Measurements from ENCODE around the gene FMO2.
A peak's percentile ranks its signal among the peaks of the same experiment; 100 is the strongest.

The FMO2 gene

DNA sequence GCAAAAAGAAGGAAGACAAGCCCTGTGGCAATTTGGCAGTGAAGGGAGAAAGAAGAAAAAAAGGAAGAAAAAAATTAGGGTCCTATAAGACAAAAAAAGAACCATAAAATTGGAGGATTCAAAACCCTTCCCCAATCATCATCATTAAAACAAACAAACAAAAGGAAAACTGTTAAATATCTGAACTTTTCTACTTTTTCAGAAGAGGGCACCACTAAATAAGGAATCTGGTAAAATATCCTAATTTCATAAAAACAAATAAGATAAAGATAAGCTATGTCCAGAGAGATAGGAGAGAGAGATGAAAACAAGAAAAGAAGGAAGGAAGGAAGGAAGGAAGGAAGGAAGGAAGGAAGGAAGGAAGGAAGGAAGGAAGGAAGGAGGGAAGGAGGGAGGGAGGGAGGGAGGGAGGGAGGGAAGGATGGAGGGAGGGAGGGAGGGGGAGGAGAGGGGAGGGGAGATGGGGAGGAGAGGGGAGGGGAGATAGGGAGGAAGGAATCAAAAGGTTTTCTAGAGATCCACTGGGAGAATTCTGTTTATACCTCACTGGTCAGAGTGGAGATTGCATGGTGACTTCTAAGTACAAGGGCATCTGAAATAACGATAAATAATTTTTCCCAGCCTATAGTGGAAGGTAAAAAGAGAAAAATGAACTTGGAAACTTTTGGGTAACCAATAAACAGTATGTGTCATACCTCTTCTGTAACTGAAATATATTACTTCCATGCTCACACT, 10.4 kb upstream of the FMO2 start:
- DNase-seq: no peak

DNA sequence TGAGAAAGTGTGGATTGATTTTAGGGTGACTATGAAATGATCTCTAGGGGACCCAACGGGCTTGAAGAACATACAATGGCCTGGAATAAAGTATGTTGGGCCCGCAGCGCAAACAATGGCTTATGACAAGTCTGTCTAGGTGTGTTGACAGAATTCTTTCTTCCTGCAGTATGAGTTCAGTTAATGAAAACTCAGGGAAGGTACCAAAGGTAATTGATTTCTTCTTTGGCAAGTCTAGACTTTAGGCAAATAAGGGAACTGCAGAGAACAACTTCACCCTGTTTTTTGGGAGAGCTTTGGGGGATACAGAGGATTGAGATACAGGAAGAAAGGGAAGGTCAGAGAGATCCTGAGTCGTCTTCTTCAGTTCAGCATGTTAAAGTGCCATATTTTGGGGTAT, 7.8 kb upstream of the FMO2 start:
- no peak for DNase-seq

DNA sequence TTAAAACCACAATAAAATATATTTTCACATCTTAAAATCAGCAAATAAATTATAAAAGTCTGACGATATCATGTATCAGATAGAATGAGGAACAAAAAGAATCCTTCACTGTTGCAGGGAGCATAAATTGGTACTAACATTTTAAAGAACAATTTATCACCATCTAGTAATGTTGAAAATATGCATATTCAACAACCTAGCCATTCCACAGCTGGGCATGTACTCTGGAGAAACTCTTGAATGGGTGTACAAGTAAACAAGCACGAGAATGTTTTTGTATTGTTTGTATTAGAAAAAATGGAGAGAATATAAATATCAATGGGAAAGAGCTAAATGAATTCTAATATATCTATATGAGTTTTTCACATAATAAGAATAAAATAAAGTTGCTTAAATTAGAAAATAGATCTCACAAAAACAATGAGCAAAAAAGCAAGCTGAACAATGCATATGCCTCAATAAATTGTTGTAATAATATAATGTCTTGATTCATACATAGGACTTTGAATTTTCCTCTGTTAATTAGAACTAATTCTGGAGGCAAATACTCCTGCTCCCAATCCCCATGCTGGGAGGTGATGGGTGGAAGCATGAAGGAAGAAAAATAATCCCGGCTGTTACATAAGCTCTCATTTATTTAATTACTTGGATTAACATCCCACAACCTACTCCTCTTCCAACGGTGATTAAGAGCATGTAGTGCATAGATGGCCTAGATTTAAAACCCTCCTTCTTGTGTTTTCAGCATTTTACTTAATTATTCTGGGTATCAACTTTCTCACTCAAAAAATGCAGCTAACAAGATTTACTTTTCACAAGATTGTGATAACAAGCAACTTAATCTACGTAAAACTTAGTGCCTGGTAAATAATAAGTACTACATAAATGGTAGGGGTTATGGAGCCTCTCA, 5.5 kb upstream of the FMO2 start:
- peak; percentile 23 for DNase-seq

DNA sequence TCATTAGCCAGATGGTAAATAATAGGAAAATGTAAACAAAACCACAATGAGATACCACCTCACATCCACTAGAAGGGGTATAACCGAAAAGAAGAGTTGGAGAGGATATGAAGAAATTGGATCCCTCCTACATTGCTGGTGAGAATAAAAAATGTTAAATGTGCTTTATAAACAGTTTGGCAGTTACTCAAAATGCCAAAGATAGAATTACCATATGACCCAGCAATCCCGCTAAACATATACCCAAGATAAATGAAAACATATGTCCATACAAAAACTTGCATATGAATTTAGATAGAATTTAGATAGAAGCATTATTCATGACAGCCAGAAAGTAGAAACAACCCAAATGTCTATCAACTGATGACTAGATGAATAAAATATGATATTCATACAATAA, 4.4 kb upstream of the FMO2 start:
- DNase-seq: peak; percentile 78

DNA sequence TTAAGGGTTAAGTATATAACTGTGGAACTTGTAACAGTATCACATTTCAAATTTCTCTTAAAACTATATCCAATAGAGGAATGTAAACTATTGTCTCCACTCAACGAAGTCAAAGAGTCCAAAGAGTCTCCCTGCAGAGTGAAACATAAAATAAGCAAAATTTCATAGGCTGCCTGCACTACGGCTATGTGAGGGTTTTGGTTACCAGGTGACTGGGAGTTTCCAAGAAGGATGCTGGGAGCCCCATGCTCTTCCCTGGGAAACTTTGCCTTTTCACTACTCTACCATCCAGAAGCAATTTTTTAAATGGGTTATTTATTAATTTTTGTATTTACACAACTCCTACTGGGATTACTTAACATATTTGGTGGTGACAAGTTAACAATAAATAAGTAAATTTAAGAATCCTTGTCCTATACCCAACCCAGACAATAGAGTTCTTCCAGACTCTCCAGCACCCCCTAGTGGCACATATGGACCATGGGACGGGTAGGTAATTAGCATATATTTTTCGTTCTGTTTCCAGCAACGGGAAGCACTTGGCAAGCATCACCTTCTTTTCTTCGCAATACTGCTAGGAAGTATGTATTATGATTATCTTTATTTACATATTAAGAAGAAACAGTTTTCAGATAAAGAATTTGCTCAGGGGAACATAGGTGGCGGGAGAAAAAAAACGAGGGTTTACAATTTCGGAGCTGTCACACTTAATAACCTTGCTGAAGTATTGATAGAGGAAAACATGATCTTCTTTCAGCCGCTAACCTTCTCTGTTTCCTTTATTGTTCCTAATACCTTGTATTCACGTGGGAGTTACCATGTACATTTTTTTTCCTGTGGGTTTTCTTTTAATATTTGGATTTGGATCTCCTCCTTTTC, 3.5 kb downstream of the FMO2 start:
- DNase-seq: peak; percentile 66

DNA sequence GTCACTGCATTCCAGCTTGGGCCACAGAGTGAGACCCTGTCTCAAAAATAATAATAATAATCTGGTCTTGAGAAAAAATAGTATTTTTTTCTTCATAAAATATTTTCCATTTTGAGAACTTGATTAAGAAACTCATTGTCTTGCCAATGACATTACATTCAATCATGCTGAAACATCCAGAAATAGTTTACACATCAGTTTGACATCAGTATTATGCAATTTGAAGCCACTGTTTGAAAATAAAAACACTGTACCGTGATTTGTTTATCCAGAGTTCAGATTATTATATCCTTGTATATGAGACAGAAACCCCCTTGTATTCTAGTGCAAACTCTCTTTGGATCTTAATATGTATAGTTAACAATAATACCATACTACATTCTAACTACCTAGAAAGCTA, 6.9 kb downstream of the FMO2 start:
- DNase-seq: no peak

DNA sequence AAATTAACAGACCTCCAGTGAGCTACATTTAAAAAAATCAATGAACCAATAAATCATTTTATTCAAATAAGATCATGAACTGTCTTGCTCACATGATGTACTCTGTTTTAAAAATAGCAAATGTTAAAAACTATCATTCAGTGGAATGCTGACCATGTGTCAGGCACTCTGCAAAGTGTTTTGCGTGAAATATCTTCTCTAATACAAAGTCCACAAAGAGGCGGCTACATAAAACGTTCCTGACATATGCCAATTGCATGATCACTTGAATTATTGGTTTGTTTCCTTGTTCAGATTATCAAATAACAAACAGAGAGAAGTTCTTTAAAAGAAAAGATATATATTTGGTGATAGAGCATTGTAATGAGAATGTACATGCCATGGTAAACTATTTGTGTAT, 10.7 kb downstream of the FMO2 start:
- no peak for DNase-seq

DNA sequence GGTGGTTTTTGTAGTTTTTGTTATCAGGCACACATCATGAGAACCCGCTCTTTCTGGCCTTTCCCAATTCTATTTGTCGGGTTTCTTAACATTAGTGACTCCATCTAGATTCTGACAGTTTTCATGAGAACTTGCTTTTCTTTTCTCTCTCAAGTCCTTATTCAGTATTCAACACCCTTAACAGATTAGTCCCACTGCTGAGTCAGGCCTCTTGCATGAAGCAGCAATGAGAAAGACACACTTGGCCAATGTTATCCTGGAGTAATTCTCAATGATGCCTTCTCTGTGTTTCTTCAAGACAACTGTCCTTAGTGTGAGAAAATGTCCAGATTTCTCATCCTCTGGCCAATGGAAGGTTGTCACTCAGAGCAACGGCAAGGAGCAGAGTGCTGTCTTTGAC, 11.3 kb downstream of the FMO2 start:
- DNase-seq: no peak

DNA sequence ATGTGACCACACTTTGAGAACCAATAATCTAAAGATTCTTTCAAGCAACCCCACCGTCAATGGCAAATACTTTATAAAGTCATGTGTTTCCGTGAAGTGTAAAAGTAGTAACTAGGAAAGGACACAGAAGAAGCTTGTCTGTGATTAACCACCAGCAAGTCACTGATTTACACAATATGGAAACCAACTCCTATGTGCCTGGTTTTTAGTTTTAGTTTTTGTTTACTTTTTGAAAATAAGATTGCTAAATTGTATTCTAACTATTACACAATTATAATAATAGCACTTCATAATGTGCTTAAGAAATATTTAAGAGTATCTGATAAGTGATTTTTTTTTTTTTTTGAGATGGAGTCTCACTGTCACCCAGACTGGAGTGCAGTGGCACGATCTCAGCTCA, 13.0 kb downstream of the FMO2 start:
- no peak for DNase-seq

DNA sequence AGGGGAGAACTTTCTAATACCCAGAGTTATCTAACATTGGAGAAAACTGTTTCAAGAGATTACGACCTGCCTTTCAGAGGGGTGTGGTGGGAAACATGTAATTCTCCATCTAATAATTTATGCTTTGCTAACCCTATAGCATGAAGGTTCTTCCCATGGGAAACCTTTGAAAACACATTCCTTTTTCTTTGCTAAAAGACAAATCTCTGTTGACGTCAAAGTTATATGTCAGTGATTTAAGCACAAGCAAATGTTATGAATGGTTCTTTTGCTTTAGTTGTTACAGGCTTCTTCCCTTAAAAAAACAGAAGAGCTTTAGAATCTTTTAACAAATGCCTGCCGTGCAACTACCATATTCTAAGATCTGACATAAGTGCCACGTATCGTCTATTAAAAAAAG, 19.2 kb downstream of the FMO2 start:
- peak; percentile 22 for DNase-seq

DNA sequence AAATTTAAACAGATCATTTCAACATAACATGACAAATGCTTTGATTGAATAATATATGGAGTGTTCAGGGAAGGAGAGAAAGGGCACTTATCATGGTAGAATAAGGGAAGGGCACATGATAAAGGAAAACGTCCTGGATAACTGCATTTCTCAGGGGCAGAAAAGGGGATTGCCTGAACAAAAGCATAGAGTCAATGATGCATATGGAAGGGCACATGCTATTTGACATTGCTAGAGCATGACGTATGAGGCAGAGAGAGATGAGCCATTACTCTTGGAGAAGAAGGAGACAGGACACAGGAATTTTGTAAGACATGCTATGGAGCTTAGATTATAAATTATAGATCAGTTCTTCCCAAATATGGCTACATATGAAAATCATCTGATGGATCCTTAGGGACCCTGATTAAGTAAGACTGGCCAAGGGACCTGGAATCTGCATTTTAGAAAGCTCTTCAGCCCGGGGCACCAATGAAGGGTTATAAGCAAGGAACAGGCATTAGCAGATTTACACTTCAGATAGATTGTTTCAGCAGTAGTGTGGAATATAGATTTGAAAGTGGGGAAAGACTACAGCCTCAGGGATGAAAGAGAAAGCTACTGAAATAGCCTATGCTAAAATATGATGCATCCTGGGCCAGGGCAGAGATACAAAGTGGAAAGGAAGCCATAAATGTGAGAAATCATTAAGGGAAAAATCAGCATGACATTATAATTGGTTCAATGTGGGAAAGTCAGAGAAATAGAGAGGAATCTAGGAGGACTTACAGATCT, 21.3 kb downstream of the FMO2 start:
- no peak for DNase-seq

DNA sequence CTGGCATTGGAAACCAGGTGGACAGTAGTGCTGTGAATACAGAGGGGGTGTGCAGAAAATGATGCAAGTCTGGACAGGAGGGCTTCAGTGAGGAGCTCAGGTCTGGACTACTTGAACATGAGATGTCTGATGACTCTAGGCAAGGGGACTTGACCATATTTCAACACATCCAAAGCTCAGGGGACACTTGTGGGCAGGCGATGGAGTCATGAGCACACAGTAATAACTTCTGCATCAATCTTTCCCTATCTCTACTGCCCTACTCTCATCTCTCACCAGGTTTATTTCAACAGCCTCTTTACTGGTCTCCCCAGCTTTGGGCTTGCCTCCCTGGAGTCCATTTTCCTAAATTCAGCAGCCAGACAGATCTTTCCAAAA, 21.9 kb downstream of the FMO2 start:
- DNase-seq: no peak

DNA sequence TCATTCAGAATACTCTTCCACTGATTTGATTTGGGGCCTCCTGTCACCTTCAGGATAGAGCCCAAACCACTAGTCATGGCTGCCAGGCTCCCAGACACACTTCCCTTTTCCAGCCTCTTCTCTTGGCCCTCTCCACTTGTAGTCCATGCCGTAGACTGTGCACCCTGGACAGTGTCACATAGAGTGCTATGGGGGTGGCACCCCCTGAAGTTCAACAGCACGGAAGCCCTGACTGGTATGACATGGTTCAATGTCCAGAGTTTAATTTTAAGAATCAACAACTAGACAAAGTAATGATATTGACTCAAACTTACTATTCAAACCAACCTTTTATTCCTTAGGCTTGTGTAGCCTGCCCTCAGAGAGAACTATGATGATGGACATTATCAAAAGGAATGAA, 22.3 kb downstream of the FMO2 start:
- no peak for DNase-seq

DNA sequence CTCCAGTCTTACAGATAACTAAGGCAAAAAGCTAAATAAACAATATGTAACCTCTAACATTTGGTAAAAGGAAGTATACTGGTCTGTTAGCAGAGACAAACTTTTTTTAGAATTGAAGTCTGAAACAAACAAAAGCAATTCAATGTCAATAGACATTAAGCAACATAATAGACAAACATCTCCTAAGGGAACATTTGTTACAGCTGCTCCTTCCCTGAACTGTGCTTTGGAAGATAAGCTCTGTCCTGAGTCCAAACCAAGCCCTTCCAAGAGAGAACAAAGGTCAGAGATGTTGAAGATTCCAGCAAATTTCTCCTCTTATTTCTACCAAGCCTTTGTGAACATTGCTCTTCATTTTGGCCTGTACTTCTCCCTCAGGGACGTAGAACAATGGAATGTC, 25.3 kb downstream of the FMO2 start:
- no peak for DNase-seq

DNA sequence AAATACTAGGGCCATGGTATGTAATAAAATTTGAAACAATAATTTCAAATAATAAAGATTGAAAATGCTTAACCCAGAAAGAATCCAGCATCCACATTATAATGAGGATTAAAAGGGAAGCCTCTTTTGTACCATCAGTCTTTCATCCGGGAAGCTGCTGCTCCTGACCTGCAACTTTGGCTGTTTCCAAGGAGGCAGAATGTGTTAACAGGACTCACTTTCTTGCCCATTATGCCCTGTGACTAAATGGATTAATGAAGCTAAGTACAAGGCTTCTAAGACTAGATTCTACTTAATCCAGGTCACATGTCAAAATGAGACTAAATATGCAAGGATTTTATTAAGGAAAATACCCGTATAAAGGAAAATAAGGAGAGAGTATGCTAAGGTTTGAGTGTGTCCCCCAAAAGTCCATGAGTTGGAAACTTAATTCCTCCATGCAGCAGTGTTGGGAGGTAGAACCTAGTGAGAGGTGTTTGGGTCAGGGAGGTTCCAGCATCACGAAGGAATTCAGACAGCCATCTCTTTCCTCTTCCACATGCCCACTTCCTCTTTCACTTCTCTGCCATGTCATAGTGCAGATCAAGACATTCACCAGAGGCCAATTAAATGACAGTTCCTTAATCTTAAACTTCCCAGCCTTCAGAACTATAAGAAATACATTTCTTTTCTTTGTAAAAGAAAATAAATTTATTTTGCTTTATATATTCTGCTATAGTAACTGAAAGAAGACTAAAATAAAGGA, 27.7 kb downstream of the FMO2 start:
- DNase-seq: no peak

DNA sequence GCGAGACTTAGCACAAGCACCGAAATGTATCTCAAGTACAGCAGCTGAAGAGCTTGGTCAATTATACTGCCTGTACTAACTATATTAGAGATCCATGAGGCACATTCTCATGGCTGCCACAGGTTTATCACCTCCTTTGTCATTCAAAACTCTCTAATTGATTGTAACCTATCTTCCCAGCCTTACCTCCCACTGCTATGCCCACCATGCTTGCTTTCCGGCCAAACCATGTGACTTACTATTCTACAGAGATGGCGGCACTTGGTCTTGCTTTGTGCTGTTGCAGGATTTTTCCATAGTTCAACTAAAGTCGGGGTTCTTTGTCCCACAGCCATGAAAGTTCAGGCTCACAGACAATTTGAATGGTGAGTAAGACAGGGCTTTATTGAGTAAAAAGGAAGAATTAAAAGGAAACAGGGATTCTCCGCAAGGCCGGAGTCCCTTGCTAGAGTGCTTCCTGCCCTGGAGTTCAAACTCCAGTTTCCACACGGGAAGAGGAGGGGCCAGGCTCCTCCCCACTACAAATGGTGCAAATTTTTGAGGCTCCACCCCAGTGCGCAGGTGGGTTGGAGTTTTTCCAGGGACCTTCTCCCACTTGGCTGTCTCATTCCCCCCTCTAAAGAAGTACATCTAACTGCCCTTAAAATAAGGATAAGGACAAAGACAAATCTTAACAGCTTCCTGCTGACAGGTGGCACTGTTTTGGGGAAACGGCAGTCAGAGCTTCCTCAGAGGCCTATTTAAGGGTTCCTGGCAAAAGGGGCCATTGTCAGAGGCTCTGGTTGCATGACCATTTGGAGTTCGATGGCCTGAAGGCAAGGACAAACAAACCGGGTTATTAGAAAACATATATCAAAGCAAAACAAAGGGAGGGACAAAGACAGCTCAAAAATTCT, 28.7 kb downstream of the FMO2 start:
- DNase-seq: no peak

DNA sequence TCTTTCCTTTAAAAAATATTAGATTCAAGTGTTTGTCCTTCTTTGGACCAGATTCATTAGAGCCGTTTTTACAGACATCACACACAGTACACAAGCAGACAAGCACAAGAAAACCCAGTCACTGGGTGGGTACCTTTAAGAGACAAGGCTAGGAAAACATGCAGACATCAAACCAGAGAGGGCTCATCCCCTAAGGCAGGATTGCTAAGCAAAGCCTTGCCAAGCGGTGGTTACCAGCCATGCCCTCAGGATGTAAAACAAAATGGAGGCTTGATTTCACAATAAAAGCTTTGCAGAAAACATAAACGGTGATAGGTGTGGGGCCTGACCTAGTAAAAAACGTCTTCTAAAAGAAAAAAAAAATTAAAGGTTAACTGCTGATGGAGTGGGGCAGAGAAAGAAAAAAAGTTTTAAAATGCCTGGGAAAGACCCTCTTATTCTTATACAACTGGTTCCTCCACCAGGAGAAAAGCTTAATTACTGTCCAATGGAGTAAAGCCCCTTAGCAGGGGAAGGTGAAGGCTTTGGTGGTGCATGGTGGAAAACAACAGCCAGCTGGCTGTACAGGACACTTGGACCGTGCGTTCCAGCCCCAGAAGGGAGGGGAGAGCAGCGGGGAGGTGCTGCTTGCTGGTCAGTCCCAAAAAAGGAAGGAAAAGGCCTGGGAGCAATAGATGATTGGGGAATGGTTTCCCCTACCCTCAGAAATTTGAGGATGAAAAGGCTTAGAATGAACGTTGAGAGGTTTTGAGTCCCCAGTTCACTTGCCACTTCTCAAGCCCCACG, 32.8 kb downstream of the FMO2 start:
- no peak for DNase-seq

DNA sequence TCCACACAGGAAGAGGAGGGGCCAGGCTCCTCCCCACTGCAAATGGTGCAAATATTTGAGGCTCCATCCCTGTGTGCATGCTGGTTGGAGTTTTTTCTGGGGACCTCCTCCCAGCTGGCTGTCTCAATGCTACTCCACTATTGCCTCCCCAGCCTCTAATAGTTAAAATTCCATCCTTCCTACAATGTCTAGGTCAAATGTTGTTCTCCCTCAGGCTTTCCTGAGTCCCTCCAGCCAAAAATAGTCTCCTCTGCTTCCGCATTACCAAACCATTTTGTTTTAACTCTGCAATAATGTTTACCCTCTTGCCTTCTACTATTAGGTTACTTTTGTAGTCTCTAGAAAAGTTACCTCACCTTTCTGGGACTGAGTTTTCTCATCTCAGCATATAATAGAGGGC, 33.6 kb downstream of the FMO2 start:
- DNase-seq: peak; percentile 38

DNA sequence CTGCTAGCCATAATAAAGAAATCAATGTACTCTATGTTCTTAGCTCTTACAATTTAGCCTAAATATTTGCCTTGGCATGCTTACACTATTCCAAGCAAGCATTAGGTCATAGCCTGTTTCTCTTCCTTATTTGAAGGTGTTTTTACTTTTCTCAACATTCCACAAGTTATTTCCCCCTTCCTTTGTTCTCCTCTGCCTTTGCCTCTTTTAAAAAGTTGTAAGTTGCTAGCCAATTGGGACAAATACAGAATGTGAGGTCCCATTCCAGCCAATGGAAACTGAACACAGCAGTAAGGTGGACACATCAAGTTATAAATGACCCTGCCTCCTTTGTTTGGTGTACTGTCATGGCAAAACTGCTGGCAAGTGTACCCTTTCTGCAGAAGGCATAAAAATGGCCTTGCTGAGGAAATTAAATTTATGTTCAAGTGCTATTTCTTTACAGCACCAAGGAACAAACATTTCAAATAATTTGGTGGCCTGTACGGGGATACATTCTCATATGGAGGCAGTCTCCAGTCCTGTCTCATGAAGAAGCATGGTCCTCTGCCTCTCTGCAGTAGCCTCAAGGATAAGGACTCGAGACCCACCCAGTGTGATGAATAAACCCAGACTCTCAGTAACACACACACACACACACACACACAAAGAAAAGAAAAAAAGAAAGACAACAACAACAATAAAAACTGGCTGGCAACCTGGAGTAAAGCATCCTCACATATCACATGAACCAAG, 34.4 kb downstream of the FMO2 start:
- peak; percentile 83 for DNase-seq
